GM19372 (cell line): ENCODE measurements around the gene STK24.
A peak's percentile ranks its signal among the peaks of the same experiment; 100 is the strongest.

Source experiments
- ATAC-seq: cut with Tn5 transposase; IDR thresholded peaks from one replicate; pipeline ENCODE4 v1.9.1; 2021; ENCODE audit warnings: mild to moderate bottlenecking, low read depth, moderate library complexity; ENCODE audit not compliant: unreplicated experiment

Gene STK24

GRCh38 chr13:98478189-98479129, 98.4 kb downstream of the STK24 start:
- ATAC-seq, result no peak

- ATAC-seq, result peak; percentile 94
Observed at GRCh38 chr13:98476538-98476966, 100.4 kb downstream of the STK24 start.

GRCh38 chr13:98476106-98476505, 100.8 kb downstream of the STK24 start:
- ATAC-seq, result peak; percentile 37

GRCh38 chr13:98475522-98475921, 101.4 kb downstream of the STK24 start:
- ATAC-seq, result no peak

- no peak for ATAC-seq
Observed at GRCh38 chr13:98474761-98475160, 102.1 kb downstream of the STK24 start.

- ATAC-seq, result no peak
Observed at GRCh38 chr13:98474292-98474691, 102.6 kb downstream of the STK24 start.

GRCh38 chr13:98473788-98474144, 103.1 kb downstream of the STK24 start:
- ATAC-seq, result no peak

GRCh38 chr13:98473135-98473787, 103.6 kb downstream of the STK24 start:
- no peak for ATAC-seq

GRCh38 chr13:98471934-98472333, 105.0 kb downstream of the STK24 start:
- ATAC-seq, result no peak

GRCh38 chr13:98470920-98471319, 106.0 kb downstream of the STK24 start:
- no peak for ATAC-seq

GRCh38 chr13:98468929-98469328, 108.0 kb downstream of the STK24 start:
- ATAC-seq, result no peak

GRCh38 chr13:98468361-98468760, 108.5 kb downstream of the STK24 start:
- no peak for ATAC-seq

- ATAC-seq, result no peak
Observed at GRCh38 chr13:98467263-98467985, 109.5 kb downstream of the STK24 start.

GRCh38 chr13:98466634-98467236, 110.2 kb downstream of the STK24 start:
- no peak for ATAC-seq

- no peak for ATAC-seq
Observed at GRCh38 chr13:98462946-98463345, 114.0 kb downstream of the STK24 start.

GRCh38 chr13:98462241-98462882, 114.5 kb downstream of the STK24 start:
- no peak for ATAC-seq

- ATAC-seq, result no peak
Observed at GRCh38 chr13:98461486-98462240, 115.2 kb downstream of the STK24 start.

GRCh38 chr13:98460516-98460915, 116.4 kb downstream of the STK24 start:
- no peak for ATAC-seq

GRCh38 chr13:98459721-98460370, 117.1 kb downstream of the STK24 start:
- no peak for ATAC-seq
